Activated naive CD4-positive, alpha-beta T cell treated with anti-CD3 and anti-CD28 coated beads, Interleukin-2, amount 50 U/mL, for 16 hours (primary cell): Measurements from ENCODE around the gene KCNK6.
"Not testable (repeated sequence)": the region's sequence is repeated elsewhere in the genome, so short reads cannot be mapped to it uniquely, and the experiment has no call there.

Experiments
- DNase-seq: peaks from one replicate; pipeline ENCODE4 v3.0.0-alpha.2; 2020

KCNK6 gene

GRCh38 chr19:38324431-38324830 is 4.8 kb downstream of the KCNK6 start:
- no peak for DNase-seq

- DNase-seq: no peak
Observed at GRCh38 chr19:38326591-38326990, 6.9 kb downstream of the KCNK6 start.

GRCh38 chr19:38329651-38330050 is 10.0 kb downstream of the KCNK6 start:
- no peak for DNase-seq

- DNase-seq: no peak
Observed at GRCh38 chr19:38331728-38332127, 12.1 kb downstream of the KCNK6 start.

GRCh38 chr19:38333245-38333644 is 13.6 kb downstream of the KCNK6 start:
- no peak for DNase-seq

- peak; percentile 95 for DNase-seq
Observed at GRCh38 chr19:38335949-38336637, 16.4 kb downstream of the KCNK6 start.

GRCh38 chr19:38336638-38337359 is 17.2 kb downstream of the KCNK6 start:
- peak; percentile 94 for DNase-seq

- DNase-seq: no peak
Observed at GRCh38 chr19:38337360-38337653, 17.7 kb downstream of the KCNK6 start.

GRCh38 chr19:38339011-38339410 is 19.4 kb downstream of the KCNK6 start:
- DNase-seq: not testable (repeated sequence)

- no peak for DNase-seq
Observed at GRCh38 chr19:38340927-38341326, 21.3 kb downstream of the KCNK6 start.

GRCh38 chr19:38346837-38347236 is 27.2 kb downstream of the KCNK6 start:
- no peak for DNase-seq

GRCh38 chr19:38350883-38351282 is 31.2 kb downstream of the KCNK6 start:
- DNase-seq: no peak

- DNase-seq: no peak
Observed at GRCh38 chr19:38351865-38352395, 32.3 kb downstream of the KCNK6 start.

GRCh38 chr19:38352611-38353010 is 33.0 kb downstream of the KCNK6 start:
- no peak for DNase-seq

- DNase-seq: no peak
Observed at GRCh38 chr19:38355728-38356725, 36.4 kb downstream of the KCNK6 start.

- no peak for DNase-seq
Observed at GRCh38 chr19:38358071-38358470, 38.4 kb downstream of the KCNK6 start.

- DNase-seq: no peak
Observed at GRCh38 chr19:38359242-38360021, 39.8 kb downstream of the KCNK6 start.

- no peak for DNase-seq
Observed at GRCh38 chr19:38360351-38360750, 40.7 kb downstream of the KCNK6 start.

GRCh38 chr19:38360839-38361631 is 41.4 kb downstream of the KCNK6 start:
- no peak for DNase-seq

GRCh38 chr19:38361633-38362075 is 42.0 kb downstream of the KCNK6 start:
- DNase-seq: peak; percentile 64
